GM23248 (cell line): ENCODE measurements around the gene NR2C2. TPM values are rescaled to one million over a fixed set of nuclear protein-coding genes. Genes with fewer than 3 reads are reported as not detected.

ENCODE experiments used
- DNase-seq: peaks from one replicate; pipeline ENCODE4 v3.0.0-alpha.2; 2015
- H2AFZ ChIP-seq: fragments of 200-600 bp; sonication (generic); 2 replicates; pipeline ENCODE4 v1.6.1; 2016; ENCODE audit warnings: antibody characterized with exemption
- H3F3A ChIP-seq: fragments of 200-600 bp; sonication (generic); 2 replicates; pipeline ENCODE4 v1.6.1; 2016; ENCODE audit warnings: mild to moderate bottlenecking, antibody characterized with exemption, mixed run types; ENCODE audit not compliant: insufficient read depth
- H3K27ac ChIP-seq: fragments of 200-600 bp; sonication (generic); 2 replicates; pipeline ENCODE4 v1.5.1; 2016; ENCODE audit warnings: mild to moderate bottlenecking
- H3K27me3 ChIP-seq: fragments of 200-600 bp; sonication (generic); replicated peaks from 2 replicates; pipeline ENCODE4 v1.6.1; 2016; ENCODE audit warnings: mild to moderate bottlenecking; ENCODE audit not compliant: insufficient read depth
- H3K36me3 ChIP-seq: fragments of 200-600 bp; sonication (generic); 2 replicates; pipeline ENCODE4 v1.6.1; 2016; ENCODE audit warnings: low read depth, mild to moderate bottlenecking
- H3K4me1 ChIP-seq: fragments of 200-600 bp; sonication (generic); 2 replicates; pipeline ENCODE4 v1.6.1; 2016; ENCODE audit warnings: mild to moderate bottlenecking; ENCODE audit not compliant: insufficient read depth
- H3K4me2 ChIP-seq: fragments of 200-600 bp; sonication (generic); one replicate; pipeline ENCODE4 v1.6.1; 2016; ENCODE audit warnings: mild to moderate bottlenecking; ENCODE audit not compliant: unreplicated experiment
- H3K4me3 ChIP-seq: fragments of 200-600 bp; sonication (generic); 2 replicates; pipeline ENCODE4 v1.5.1; 2016; ENCODE audit warnings: mild to moderate bottlenecking
- H3K79me2 ChIP-seq: fragments of 200-600 bp; sonication (generic); 2 replicates; pipeline ENCODE4 v1.6.1; 2016; ENCODE audit warnings: mild to moderate bottlenecking; ENCODE audit not compliant: insufficient read depth
- H3K9ac ChIP-seq: fragments of 200-600 bp; sonication (generic); 2 replicates; pipeline ENCODE4 v1.6.1; 2016; ENCODE audit warnings: mild to moderate bottlenecking
- H3K9me2 ChIP-seq: fragments of 200-600 bp; sonication (generic); 2 replicates; pipeline ENCODE4 v1.6.1; 2016; ENCODE audit warnings: mixed run types, mild to moderate bottlenecking, moderate library complexity; ENCODE audit not compliant: insufficient read depth
- H3K9me3 ChIP-seq: fragments of 200-600 bp; sonication (generic); one replicate; pipeline ENCODE4 v1.6.1; 2017; ENCODE audit warnings: low read depth
- H4K20me1 ChIP-seq: fragments of 200-600 bp; sonication (generic); 2 replicates; pipeline ENCODE4 v1.6.0; 2016; ENCODE audit not compliant: insufficient read depth
- EZH2 ChIP-seq: fragments of 200-600 bp; sonication (generic); IDR thresholded peaks from 2 replicates; pipeline ENCODE4 v1.6.1; 2018; ENCODE audit warnings: antibody characterized with exemption, mild to moderate bottlenecking; ENCODE audit not compliant: insufficient read depth, poor library complexity, severe bottlenecking
- EZH2phosphoT487 ChIP-seq: fragments of 200-600 bp; sonication (generic); IDR thresholded peaks from 2 replicates; pipeline ENCODE4 v1.6.1; 2018; ENCODE audit warnings: antibody characterized with exemption, moderate library complexity, mild to moderate bottlenecking, low read depth; ENCODE audit not compliant: insufficient read depth
- WGBS, 2 experiments: methylation state at CpG; one replicate each; pipeline ENCODE4 v1.1.6; 2015 to 2017; ENCODE audit warnings: low lambda C conversion rate in 2 of 2, low coverage in 1 of 2; ENCODE audit errors: missing lambda C conversion rate in 2 of 2; 5-methylcytosine and 5-hydroxymethylcytosine counted together
- in situ Hi-C: fragments of 300-500 bp; cut with MboI; formaldehyde crosslinking; loops from 2 replicates; pipeline ENCODE4 v1.15.0; 2020
- polyA plus RNA-seq: library from polyadenylated mRNA; unstranded; fragments of >200 nt; fragmentation: Nextera tagmentation; extraction: Ambion mirVana; gene quantifications from 2 replicates; pipeline ENCODE4 v1.2.1, GENCODE V29; 2016
- total RNA-seq: library from RNA; depleted of rRNA; stranded (reverse); fragments of >200 nt; shearing (Covaris generic); gene quantifications from 2 replicates; pipeline ENCODE4 v1.2.3, GENCODE V29; 2014

Gene NR2C2
- total and polyA plus RNA-seq, 2 experiments from 2014 or later: 9.6 to 27.5 TPM

DNA sequence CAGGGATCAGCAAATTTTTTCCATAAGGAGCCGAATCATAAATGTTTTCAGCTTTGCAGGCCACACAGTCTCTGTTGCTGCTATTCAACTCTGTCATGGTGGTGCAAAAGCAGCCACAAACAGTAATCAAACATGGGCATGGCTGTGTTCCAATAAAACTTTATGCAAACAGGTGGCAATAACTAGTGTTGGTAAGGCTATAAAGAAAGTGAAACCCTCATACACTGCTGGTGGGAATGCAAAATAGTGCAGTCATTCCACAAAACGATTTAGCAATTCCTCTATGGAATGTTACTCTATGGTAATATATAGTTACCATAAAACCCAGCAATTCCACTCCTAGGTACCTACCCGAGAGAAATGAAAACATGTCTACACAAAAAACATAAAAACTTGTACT is 131.7 kb downstream of the NR2C2 start:
- WGBS, 2 experiments: 56 to 60% methylated on average over 3 of the region's 3 CpGs
- in situ Hi-C loops: no loop called here
- DNase-seq: no peak
- H3F3A ChIP-seq: 0 out of 2 replicates have a peak, but pooled peaks cover 10% of the 10 kb centered on the region
- H3K36me3 ChIP-seq: peaks cover 57% of the 10 kb centered on the region
- H3K79me2 ChIP-seq: no peaks in the 10 kb centered on the region
- no peaks in the 10 kb centered on the region for H4K20me1 ChIP-seq
- H3K4me3 ChIP-seq: no peak overlapping the region
- no peak overlapping the region for H3K9ac ChIP-seq
- H3K27me3 ChIP-seq: no peaks in the 10 kb centered on the region
- no peak overlapping the region for H3K4me2 ChIP-seq
- no peak overlapping the region for H2AFZ ChIP-seq
- no peaks in the 10 kb centered on the region for H3K9me2 ChIP-seq
- TF ChIP-seq EZH2phosphoT487 (no peak), EZH2 (no peak)
- no peak overlapping the region for H3K27ac ChIP-seq
- no peaks in the 10 kb centered on the region for H3K9me3 ChIP-seq
- H3K4me1 ChIP-seq: 0 out of 2 replicates have a peak, but pooled peaks cover 3% of the 10 kb centered on the region

DNA sequence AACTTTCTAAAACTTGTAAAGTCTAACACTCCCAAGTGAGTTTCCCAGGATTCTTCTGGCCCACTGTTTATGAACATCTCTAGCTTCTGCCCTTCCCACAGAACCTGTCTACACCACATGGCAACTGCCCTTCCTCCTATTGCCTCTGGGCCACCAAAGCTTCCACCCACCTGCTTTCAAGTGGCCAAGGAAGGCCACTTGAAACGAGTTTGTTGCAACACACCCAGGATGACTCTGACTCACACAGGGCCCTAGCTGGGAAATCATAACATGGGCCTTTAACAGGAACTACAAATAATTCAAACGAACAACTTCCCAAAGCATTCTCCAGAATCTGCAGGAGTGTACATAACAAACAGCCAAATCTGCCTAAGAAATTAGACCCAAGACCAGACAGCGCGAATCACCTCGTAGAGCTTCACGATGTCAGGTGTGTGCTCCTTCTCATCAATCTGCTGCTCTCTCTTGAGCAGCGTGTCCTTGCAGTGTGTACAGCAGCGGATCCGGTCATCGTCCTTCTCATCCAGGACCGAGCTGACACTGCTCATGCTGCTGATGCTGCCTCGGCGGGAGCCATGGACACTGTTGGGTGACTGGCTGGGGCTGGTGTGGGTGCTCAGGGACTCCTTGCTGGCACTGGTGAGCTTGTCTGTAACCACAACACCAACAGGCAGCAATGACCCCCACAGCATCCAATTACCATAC is 134.7 kb downstream of the NR2C2 start:
- 79 to 81% methylated on average over 13 of the region's 13 CpGs for WGBS, 2 experiments
- Histone ChIP-seq H3K9ac (no peak overlapping the region), H3K27me3 (no peaks in the 10 kb centered on the region), H3K27ac (peak overlapping the region; percentile 23; the same call in 1 of the 2 replicates), H3K9me3 (no peaks in the 10 kb centered on the region), H3K4me2 (no peak overlapping the region), H3F3A (0 out of 2 replicates have a peak, but pooled peaks cover 10% of the 10 kb centered on the region), H4K20me1 (no peaks in the 10 kb centered on the region), H3K4me3 (no peak overlapping the region), H2AFZ (no peak overlapping the region), H3K9me2 (no peaks in the 10 kb centered on the region), H3K79me2 (no peaks in the 10 kb centered on the region), H3K4me1 (0 out of 2 replicates have a peak, but pooled peaks cover 3% of the 10 kb centered on the region), H3K36me3 (peaks cover 55% of the 10 kb centered on the region)
- TF ChIP-seq EZH2phosphoT487 (no peak), EZH2 (no peak)
- in situ Hi-C loops: no loop called here
- peak; percentile 70 for DNase-seq

DNA sequence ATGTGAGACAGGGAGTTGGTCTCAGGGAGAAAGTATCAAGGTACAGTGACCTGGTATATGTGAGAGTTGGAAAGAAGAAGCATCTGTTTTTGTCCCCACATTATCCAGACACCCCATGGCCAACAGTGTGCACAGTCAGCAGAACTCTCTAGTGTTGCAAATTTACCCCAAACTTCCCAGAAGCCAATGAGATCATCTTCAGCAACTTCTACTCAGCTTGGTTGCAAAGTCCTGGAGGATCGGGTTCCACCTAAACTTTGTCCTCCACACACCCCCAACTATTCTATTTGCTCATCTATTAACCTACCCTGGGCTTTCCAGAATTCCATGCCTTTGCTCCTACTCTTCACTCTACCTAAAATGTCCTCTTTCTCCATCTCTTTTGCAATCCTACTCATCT is 135.9 kb downstream of the NR2C2 start:
- no peak for TF ChIP-seq EZH2
- H3K27ac ChIP-seq: no peak overlapping the region
- H3K27me3 ChIP-seq: no peaks in the 10 kb centered on the region
- DNase-seq: no peak
- no peak overlapping the region for H3K9ac ChIP-seq
- 0 out of 2 replicates have a peak, but pooled peaks cover 3% of the 10 kb centered on the region for H3K4me1 ChIP-seq
- 0 out of 2 replicates have a peak, but pooled peaks cover 10% of the 10 kb centered on the region for H3F3A ChIP-seq
- H3K36me3 ChIP-seq: peaks cover 46% of the 10 kb centered on the region
- no peaks in the 10 kb centered on the region for H4K20me1 ChIP-seq
- in situ Hi-C loops: no loop called here
- WGBS, 2 experiments: 95 to 100% methylated on average over 1 of the region's 1 CpG
- no peak overlapping the region for H2AFZ ChIP-seq
- no peak overlapping the region for H3K4me2 ChIP-seq
- H3K9me3 ChIP-seq: no peaks in the 10 kb centered on the region
- H3K9me2 ChIP-seq: no peaks in the 10 kb centered on the region
- H3K4me3 ChIP-seq: no peak overlapping the region
- no peaks in the 10 kb centered on the region for H3K79me2 ChIP-seq

DNA sequence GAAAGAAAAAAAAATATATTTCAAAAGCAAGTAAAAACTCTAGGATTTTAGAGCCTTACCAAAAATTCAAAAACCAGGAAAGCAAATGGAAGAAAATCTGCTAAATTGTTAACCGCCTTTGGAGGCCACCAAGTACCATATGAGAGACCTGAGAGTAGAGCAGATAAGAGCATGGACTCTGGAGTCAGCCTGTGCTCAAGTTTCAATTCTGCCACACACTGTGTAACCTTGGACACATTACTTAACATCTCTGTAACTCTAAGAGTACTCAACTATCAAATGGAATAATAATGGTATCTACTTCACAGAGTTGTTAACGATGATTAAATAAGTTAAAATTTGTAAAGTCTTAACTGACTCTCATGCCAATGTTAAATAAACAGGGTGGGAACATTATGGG is 138.9 kb downstream of the NR2C2 start:
- no peaks in the 10 kb centered on the region for H3K9me2 ChIP-seq
- WGBS, 2 experiments: 79 to 82% methylated on average over 2 of the region's 2 CpGs
- TF ChIP-seq EZH2phosphoT487 (no peak), EZH2 (no peak)
- no peaks in the 10 kb centered on the region for H3K27me3 ChIP-seq
- H3K36me3 ChIP-seq: peaks cover 37% of the 10 kb centered on the region
- no peak overlapping the region for H3K4me3 ChIP-seq
- in situ Hi-C loops: no loop called here
- 0 out of 2 replicates have a peak, but pooled peaks cover 3% of the 10 kb centered on the region for H3K4me1 ChIP-seq
- 0 out of 2 replicates have a peak, but pooled peaks cover 4% of the 10 kb centered on the region for H3K79me2 ChIP-seq
- H3K9ac ChIP-seq: no peak overlapping the region
- H3K9me3 ChIP-seq: no peaks in the 10 kb centered on the region
- no peak overlapping the region for H3K4me2 ChIP-seq
- H2AFZ ChIP-seq: no peak overlapping the region
- no peak overlapping the region for H3K27ac ChIP-seq
- DNase-seq: no peak
- H3F3A ChIP-seq: 0 out of 2 replicates have a peak, but pooled peaks cover 10% of the 10 kb centered on the region
- no peaks in the 10 kb centered on the region for H4K20me1 ChIP-seq
